HG02759 (cell line): ENCODE results near the gene ZP3.
A peak's percentile ranks its signal among the peaks of the same experiment; 100 is the strongest.
"Not testable (repeated sequence)": the region's sequence is repeated elsewhere in the genome, so short reads cannot be mapped to it uniquely, and the experiment has no call there.

Experiments used
- ATAC-seq: cut with Tn5 transposase; IDR thresholded peaks from one replicate; pipeline ENCODE4 v1.9.1; 2021; ENCODE audit warnings: mild to moderate bottlenecking, moderate library complexity; ENCODE audit not compliant: unreplicated experiment

Gene ZP3

GRCh38 chr7:76439120-76439888, 14.6 kb downstream of the ZP3 start:
- not testable (repeated sequence) for ATAC-seq

GRCh38 chr7:76440404-76440803, 15.7 kb downstream of the ZP3 start:
- not testable (repeated sequence) for ATAC-seq

- ATAC-seq = not testable (repeated sequence)
Observed at GRCh38 chr7:76441792-76442191, 17.0 kb downstream of the ZP3 start.

DNA sequence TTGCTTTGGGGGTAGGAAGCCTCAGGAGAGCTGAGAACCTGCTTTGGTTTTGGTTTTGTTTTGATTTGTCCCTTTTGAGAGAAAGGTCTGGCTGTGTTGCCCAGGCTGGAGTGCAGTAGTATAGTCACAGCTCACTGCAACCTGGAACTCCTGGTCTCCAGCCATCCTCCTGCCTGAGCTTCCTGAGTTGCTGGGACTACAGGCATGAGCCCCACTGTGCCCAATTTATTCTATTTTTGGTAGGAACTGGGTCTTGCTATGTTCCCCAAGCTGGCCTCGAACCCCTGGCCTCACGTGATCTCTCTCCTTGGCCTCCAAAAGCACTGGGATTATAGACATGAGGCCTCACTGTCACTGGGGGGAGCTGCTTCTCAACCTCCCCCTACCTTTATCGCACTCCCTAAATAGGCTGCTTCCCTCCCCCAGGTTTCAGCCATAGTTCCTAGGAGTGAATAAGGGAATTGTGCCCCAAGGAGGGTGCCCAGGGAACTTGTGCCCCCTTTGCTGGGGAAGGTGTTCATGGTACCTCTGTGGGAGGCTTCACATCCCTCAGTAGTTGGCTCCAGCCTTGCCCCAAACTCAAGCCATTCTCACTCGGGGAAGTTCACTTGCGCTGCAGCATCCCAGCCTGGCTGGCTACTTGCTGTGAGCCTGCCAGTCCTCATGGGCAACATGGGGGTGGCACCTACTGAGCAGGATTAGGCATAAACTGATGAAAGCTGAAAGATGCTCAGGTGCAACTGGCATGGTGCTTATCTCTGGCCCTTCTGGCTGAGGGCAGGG, 18.1 kb downstream of the ZP3 start:
- ATAC-seq = not testable (repeated sequence)

DNA sequence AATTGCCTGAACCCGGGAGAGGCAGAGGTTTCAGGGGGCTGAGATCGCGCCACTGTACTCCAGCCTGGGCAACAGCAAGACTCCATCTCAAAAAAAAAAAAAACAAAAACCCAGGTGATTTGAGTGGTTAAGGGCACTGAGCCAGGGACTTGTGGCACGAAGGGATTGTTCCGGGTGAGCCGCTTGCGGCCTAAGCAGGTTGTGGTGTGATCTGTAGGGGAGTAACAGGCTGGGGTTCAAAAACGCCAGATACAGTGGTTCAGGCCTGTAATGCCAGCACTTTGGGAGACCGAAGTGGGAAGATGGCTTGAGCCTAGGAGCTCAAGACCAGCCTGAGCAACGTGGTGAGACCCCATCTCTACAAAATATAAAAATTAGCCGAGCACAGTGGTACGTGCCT, 19.1 kb downstream of the ZP3 start:
- not testable (repeated sequence) for ATAC-seq

DNA sequence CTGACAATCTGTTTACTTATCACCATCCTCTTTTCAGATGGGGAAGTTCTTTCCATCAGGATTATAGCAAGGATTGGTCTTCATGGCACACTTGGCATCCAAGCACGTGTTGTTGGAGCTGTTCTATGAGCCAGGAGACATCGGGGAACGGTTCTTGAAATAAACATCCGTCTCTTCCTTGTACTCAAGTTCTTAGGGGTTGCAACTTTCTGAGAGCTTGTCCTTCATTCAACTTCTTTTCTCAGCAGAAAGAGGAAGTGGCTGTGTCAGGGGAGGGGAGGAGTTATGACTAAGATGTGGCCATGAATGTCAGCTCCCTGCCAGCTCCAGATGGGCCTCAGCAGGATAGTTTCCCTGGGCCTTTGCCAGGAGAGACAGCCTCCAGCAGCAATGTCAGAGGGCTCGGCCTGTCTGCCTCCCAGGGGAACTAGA, 20.8 kb downstream of the ZP3 start:
- ATAC-seq = peak; percentile 85

DNA sequence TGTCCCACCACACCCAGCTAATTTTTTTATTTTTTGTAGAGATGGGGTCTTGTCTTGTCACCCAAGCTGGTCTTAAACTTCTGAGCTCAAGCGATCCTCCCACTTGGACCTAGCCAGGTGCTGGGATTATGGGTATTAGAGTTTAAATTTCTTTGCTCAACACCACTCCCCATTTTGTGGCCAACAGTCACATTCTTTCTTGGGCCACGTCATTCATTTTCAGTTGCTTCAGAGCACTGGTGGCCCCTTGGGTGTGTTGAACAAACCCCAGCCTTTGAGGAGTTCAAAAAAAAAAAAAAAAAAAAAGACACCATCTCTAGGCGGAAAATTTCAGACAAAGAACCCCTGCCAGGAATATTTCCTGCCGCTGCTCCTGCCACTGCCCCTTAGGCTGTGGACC, 32.3 kb downstream of the ZP3 start:
- ATAC-seq = not testable (repeated sequence)

DNA sequence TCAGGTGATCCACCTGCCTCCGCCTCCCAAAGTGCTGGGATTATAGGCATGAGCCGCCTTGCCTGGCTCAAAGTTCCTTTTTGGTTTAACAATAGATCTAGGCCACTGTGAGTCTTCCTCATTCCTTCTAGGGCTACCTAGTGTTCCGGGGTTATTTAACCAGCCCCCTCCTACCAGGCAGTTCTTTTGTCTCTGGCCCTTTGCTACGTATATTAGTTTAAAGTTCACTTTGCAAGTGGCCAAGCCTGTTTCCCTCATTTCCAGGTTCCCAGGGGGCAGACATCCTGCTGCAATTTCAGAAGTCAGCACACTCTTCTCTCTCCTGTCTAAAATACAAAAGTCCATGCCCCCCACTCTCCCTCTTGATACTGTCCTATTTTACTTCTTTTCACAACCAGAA, 33.8 kb downstream of the ZP3 start:
- ATAC-seq = not testable (repeated sequence)

DNA sequence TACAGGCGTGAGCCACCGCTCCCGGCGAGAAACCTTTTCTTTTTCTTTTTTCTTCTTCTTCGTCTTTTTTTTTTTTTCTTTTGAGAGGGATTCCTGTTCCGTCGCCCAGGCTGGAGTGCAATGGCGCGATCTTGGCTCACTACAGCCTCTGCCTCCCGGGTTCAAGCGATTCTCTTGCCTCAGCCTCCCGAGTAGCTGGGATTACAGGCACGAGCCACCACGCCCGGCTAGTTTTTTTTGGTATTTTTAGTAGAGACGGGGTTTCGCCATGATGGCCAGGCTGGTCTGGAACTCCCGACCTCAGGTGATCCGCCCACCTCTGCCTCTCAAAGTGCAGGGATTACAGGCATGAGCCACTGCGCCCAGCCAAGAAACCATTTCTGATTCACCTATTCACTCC, 36.0 kb downstream of the ZP3 start:
- ATAC-seq = not testable (repeated sequence)

- ATAC-seq = peak; percentile 98
Observed at GRCh38 chr7:76461464-76462101, 36.8 kb downstream of the ZP3 start, which contains the start of gene DTX2. Gene DTX2, plus strand, starts transcription at chr7:76461709. Its CDS starts 18,801 bp downstream, at chr7:76480510.

DNA sequence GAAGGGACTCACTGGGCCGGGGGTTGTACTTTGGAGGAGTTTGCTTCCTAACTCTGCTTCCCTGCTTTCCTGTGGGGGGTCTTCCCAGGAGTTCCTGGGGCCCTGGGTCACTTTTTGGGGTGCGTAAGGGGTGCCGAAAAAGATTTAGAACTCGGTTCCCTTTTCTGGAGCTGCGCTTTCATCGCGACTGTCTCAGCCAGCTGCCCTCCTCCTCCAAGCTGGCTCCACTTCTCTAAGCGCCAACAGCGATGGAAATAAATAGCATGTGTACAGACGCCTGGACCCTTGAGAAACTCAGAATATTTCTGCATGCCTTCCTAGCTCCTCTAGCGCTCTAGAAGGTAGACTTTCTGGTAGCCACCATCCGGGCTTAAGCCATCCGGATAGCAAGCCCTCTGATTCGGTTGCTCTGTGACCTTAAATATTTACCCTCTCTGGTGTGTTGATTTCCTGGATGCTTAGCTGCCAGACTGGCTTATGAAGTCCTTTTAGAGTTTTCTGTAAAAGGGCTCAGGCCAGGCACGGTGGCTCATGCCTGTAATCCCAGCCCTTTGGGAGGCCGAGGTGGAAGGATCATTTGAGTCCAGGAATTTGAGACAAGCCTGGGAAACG, 37.6 kb downstream of the ZP3 start:
- ATAC-seq = not testable (repeated sequence)

DNA sequence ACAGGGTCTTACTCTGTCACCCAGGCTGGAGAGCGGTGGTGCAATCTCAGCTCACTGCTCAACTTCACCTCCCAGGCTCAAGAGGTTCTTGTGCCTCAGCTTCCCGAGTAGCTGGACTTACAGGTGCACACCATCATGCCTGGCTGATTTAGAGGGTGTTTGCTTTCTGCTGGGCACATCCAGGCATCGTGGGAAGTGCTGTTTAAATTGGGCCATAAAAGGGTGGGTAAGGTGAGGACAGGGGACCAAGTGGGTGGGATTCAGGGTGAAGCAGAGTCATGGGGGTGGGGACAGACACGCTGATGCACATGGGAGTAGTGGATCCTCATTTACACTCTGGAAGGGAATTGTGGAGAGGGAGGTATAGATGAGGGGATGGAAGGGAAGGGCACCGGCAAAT, 40.2 kb downstream of the ZP3 start:
- not testable (repeated sequence) for ATAC-seq

GRCh38 chr7:76465950-76466349, 41.2 kb downstream of the ZP3 start:
- not testable (repeated sequence) for ATAC-seq

GRCh38 chr7:76467743-76468404, 43.1 kb downstream of the ZP3 start:
- ATAC-seq = peak; percentile 51

DNA sequence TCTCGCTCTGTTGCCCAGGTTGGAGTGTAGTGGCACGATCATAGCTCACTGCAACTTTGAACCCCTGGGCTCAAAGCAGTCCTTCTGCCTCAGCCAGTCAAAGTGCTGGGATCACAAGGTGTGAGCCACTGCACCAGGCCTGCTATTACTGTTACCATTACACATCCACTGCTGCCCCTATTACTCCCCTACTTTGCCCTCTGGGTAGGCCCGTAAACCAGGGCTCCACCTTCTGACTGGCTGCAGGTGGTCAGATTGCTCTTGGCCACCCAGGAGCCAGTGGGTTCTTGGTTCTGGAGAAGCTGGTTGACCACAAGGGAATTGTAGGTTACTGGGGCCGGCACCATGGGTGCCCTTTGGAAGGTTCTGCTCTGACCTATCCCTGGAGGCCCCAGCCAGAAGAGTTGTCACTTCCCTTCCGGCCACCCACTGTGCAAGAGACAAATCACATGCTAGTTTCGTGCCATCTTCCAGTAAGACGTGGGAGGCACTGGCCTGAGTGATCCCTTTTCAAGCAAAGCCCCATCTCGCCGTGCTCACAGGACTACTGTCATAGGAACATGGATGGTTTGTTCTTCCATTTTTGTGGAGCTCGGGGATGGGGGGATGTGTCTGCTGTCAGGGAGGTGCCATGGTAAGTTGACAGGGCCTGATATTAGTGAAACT, 46.9 kb downstream of the ZP3 start:
- ATAC-seq = not testable (repeated sequence)

GRCh38 chr7:76473097-76473496, 48.3 kb downstream of the ZP3 start:
- ATAC-seq = not testable (repeated sequence)

- not testable (repeated sequence) for ATAC-seq
Observed at GRCh38 chr7:76476280-76476679, 51.5 kb downstream of the ZP3 start.

- ATAC-seq = not testable (repeated sequence)
Observed at GRCh38 chr7:76476742-76477474, 52.2 kb downstream of the ZP3 start.

GRCh38 chr7:76479628-76480027, 54.9 kb downstream of the ZP3 start:
- peak; percentile 48 for ATAC-seq
